ENCODE measurements around the gene GPATCH4.
"Not testable (repeated sequence)": the region's sequence is repeated elsewhere in the genome, so short reads cannot be mapped to it uniquely, and the experiment has no call there.

GPATCH4 gene

GRCh38 chr1:156627313-156627880 is 26.1 kb upstream of the GPATCH4 start:
- peak in 15 of 56 donors; percentile 9 to 71 (median 22) for DNase-seq

DNA sequence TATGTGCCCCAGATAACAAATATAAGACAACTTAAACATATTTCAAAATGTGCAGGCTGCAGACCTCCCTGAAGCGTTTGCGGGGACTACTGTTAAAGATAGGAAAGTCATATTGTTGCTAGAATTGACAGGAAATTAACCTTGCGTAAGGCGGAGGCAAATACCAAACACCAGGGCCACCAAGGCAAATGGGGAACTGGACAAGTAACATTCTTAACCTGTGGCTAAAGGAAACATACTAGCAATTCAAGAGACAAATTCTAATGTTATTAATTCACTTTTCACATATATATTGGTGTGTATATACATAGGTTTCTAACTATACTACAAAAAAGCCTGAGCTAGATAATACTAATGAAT is 24.8 kb upstream of the GPATCH4 start:
- no peak for DNase-seq

GRCh38 chr1:156625436-156626078 is 24.3 kb upstream of the GPATCH4 start:
- DNase-seq, result peak in 43 of 56 donors; percentile 15 to 88 (median 46)

DNA sequence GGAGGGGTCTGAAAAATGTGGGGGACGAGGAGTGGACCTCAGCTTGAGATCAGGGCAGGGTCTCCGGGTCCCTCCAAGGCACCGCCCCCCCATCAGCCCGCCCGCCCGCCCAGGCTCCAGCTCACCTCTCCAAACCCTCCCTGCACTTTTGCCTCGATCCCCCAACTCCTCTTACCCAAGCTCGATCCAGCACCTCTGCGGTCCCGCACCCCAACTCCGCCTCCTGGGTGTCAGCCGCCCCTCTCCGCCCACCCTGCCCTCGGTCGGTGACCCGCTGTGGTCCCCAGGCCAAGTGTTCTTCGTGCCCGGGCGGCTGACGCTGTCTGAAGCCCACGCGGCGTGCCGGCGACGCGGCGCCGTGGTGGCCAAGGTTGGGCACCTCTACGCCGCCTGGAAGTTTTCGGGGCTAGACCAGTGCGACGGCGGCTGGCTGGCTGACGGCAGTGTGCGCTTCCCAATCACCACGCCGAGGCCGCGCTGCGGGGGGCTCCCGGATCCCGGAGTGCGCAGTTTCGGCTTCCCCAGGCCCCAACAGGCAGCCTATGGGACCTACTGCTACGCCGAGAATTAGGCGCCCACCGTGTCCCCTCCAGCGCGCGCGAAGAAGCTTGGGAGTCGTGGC is 23.6 kb upstream of the GPATCH4 start:
- DNase-seq, result peak in 2 of 56 donors; percentile 27 to 28

GRCh38 chr1:156623946-156624813 is 22.9 kb upstream of the GPATCH4 start:
- DNase-seq, result peak in 27 of 56 donors; percentile 16 to 67 (median 40)

GRCh38 chr1:156622581-156623297 is 21.5 kb upstream of the GPATCH4 start:
- DNase-seq, result peak in 1 of 56 donors; percentile 30

DNA sequence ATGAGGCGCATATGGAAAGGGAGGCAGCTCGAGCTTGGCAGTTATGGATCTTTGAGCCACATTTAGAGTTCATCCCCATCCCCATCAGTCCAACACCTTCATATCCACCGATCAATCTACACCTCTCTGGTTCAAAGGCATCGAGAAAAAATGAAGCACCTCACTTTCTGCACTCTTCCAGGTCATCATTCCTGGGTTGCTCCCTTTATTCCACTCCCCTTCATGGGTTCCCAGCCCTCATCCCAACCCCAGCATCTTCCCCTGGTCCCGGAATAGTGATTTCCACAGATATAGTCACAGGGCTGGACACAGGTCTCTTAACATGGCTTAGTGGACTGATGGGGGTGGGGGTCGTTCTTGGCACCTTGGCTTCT is 18.3 kb upstream of the GPATCH4 start:
- DNase-seq, result peak in 1 of 56 donors; percentile 43

DNA sequence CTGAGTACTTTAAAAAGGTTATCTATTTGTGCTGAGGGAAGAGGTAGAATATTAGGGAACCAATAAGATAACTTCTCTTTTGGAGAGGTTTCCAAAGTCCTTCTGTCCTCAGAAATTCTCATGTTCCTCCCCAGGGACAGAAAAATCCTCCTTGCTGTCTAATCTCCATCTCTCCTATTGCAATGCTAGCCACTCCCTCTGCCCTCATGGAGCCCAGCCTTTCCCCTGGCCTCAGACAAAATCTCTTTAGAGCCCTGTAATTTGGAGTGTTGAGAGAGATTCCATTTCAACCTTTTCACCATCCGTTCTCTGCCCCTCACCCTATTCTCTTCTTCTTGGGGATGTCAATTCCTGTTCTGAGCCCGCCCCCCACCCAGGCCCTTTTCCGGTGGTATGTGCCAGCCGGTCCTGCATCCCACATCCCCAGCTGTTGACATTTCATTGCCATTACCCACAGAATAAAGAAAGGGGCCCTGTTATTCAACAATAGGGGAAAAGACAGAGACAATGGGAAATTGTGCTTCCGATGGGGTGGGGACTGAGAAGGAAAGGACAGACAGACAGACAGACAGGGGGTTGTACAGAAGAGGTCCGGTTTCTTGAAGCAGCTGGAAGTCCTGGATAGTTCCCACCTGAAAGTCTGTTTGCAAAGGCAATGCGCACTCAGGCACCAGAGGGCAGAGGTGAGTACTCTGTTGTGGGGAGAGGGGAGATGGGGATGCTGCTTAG is 17.7 kb upstream of the GPATCH4 start, which contains the start of gene HAPLN2:
TSS of gene HAPLN2 (plus strand) at position 563 of the 729 bp plus-strand sequence. CDS start 4,076 bp downstream, outside the sequence.
- DNase-seq, result peak in 43 of 56 donors; percentile 22 to 82 (median 53)

DNA sequence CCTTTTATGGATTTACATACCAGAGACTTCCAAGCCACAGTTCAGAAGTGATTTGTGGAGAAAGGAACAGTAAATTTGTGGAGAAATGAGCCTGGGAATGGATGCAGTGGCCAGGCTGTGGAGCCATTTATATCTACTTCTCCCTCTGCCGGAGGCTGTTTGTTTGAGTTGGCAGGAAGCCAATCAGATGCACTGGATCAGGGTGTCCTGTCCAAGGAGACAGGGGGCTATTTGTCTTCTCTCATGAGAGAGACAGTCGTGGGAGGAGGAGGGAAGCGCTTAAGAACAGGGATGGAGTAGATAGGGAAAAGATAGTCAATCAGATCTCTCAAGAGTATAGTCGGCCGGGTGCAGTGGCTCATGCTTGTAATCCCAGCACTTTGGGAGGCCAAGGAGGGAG is 15.2 kb upstream of the GPATCH4 start:
- peak in 50 of 56 donors; percentile 23 to 88 (median 64) for DNase-seq

GRCh38 chr1:156615946-156616345 is 14.7 kb upstream of the GPATCH4 start:
- DNase-seq, result peak in 10 of 56 donors; percentile 21 to 62 (median 38)

DNA sequence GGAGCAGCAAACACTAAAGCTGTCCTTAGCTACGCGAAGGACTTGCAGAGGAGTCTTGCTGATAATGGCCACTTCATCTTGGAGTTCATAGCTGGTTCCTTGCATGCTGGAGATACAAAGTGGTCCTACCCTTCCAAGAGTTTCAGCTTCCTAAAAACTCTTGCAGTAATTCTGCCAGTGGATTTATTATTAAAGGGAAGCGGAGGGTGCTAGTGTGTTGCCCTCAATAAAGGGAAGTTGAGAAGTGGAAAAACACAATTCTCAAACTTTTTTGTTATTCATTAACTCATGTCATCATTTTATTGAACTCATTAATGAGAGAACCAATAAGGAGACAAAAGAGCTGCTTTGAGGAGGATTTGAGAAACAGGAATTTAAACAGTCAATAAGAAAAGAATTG is 11.4 kb upstream of the GPATCH4 start:
- DNase-seq, result no peak

GRCh38 chr1:156610072-156610471 is 8.8 kb upstream of the GPATCH4 start:
- not testable (repeated sequence) for DNase-seq

GRCh38 chr1:156608981-156609380 is 7.7 kb upstream of the GPATCH4 start:
- DNase-seq, result peak in 4 of 56 donors; percentile 6 to 12 (median 10)

- DNase-seq, result peak in 35 of 56 donors; percentile 14 to 78 (median 40)
Measured at GRCh38 chr1:156608036-156608674, 6.9 kb upstream of the GPATCH4 start.

DNA sequence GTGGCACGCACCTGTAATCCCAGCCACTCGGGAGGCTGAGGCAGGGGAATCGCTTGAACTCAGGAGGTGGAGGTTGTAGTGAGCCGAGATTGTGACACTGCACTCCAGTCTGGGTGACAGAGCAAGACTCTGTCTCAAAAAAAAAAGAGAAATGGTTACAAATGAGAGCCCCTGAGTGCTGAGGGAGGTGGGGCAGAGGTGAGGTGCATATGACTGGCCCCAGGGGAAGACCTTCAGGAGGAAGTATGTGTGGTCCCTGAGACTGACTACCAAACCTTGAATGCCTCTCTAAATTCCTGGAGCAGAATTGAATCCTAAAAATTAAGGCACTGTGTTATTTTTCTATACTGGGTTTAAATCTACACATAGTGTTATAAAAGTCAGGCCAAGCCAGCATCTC is 6.1 kb upstream of the GPATCH4 start:
- DNase-seq, result not testable (repeated sequence)

- peak in 1 of 56 donors; percentile 22 for DNase-seq
Measured at GRCh38 chr1:156602557-156602993, 1.3 kb upstream of the GPATCH4 start.

GRCh38 chr1:156601892-156602291 is 613 bp upstream of the GPATCH4 start:
- DNase-seq, result no peak

DNA sequence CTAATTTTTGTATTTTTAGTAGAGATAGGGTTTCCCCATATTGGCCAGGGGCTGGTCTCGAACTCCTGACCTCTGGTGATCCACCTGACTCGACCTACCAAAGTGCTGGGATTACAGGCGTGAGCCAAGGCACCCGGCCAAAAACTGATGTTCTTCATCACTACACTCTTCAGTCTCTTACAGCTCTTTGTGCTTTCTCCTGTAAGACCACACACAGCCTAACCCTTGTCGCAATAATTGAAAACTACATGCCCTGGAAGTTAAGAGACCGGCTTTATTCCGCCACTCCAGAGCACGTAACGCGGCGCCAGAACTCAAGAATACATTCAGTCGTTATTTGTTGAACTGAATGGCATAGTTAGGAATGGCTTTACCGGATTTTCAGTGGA is 552 bp downstream of the GPATCH4 start:
- DNase-seq, result no peak

GRCh38 chr1:156599811-156600210 is 1.5 kb downstream of the GPATCH4 start:
- no peak for DNase-seq

Data from amygdala (tissue), 56 donors.